IMR-90 (cell line): ENCODE measurements around the gene EML6. TPM values are rescaled to one million over a fixed set of nuclear protein-coding genes. Genes with fewer than 3 reads are reported as not detected.

ENCODE experiments used
- ATAC-seq: fragments of 200-7000 bp; cut with Tn5 transposase; 2 replicates; pipeline ENCODE4 v1.9.1; 2020; ENCODE audit warnings: low read depth, mild to moderate bottlenecking, moderate library complexity
- BruUV-seq: library from RNA; stranded (reverse); fragments of 400-500 nt; replicated peaks from 2 replicates; lab custom pipeline; 2021; lab: Mats Ljungman, UMichigan
- CTCF ChIA-PET: fragments of 300-600 bp; formaldehyde crosslinking; extraction: SDS; loops from one replicate; lab custom pipeline; 2021; ENCODE audit warnings: antibody characterized with exemption; lab: Yijun Ruan, JAX
- POLR2A ChIA-PET: fragments of 300-600 bp; sonication (Branson Sonifier 250); formaldehyde crosslinking; loops from one replicate; lab custom pipeline; 2022; ENCODE audit warnings: antibody characterized with exemption; ENCODE audit not compliant: unreplicated experiment; lab: Charles Lee
- DNase-seq: peaks from one replicate; pipeline ENCODE4 v3.0.0; 2013
- H2AFZ ChIP-seq: replicated peaks from 2 replicates; pipeline ENCODE3; 2013; ENCODE audit warnings: low read length, mild to moderate bottlenecking; ENCODE audit not compliant: poor library complexity
- H2AK5ac ChIP-seq: 2 replicates; pipeline ENCODE4 v1.6.1; 2013; ENCODE audit warnings: low read depth, low read length, inconsistent platforms
- H2AK9ac ChIP-seq: replicated peaks from 2 replicates; pipeline ENCODE3; 2013; ENCODE audit warnings: mild to moderate bottlenecking, low read depth, low read length, moderate library complexity; ENCODE audit not compliant: poor library complexity
- H2BK120ac ChIP-seq: 2 replicates; pipeline ENCODE4 v1.6.1; 2013; ENCODE audit warnings: low read depth, low read length, inconsistent platforms
- H2BK15ac ChIP-seq: 3 replicates; pipeline ENCODE4 v1.6.1; 2013; ENCODE audit warnings: low read depth, low read length, inconsistent platforms
- H2BK20ac ChIP-seq: 2 replicates; pipeline ENCODE4 v1.6.1; 2013; ENCODE audit warnings: low read depth, mild to moderate bottlenecking, inconsistent platforms, low read length, moderate library complexity
- H2BK5ac ChIP-seq: 2 replicates; pipeline ENCODE4 v1.6.1; 2013; ENCODE audit warnings: mild to moderate bottlenecking, low read depth, low read length, inconsistent platforms; ENCODE audit not compliant: poor library complexity, severe bottlenecking
- H3K14ac ChIP-seq: replicated peaks from 2 replicates; pipeline ENCODE4 v1.6.1; 2013; ENCODE audit warnings: low read depth, low read length, inconsistent platforms
- H3K18ac ChIP-seq: 2 replicates; pipeline ENCODE4 v1.6.1; 2013; ENCODE audit warnings: low read depth, low read length, control low read depth
- H3K23ac ChIP-seq: 2 replicates; pipeline ENCODE4 v1.6.1; 2013; ENCODE audit warnings: low read depth, low read length, inconsistent platforms
- H3K27ac ChIP-seq: 2 replicates; pipeline ENCODE4 v1.5.1; 2013; ENCODE audit warnings: mild to moderate bottlenecking, control low read depth, low read length; ENCODE audit not compliant: insufficient read depth
- H3K27me3 ChIP-seq: 2 replicates; pipeline ENCODE4 v1.6.1; 2013; ENCODE audit warnings: low read length; ENCODE audit not compliant: control insufficient read depth, insufficient read depth
- H3K36me3 ChIP-seq: 2 replicates; pipeline ENCODE4 v1.6.1; 2013; ENCODE audit warnings: low read length, mixed read lengths; ENCODE audit not compliant: control insufficient read depth, insufficient read depth
- H3K4ac ChIP-seq: 2 replicates; pipeline ENCODE4 v1.6.1; 2013; ENCODE audit warnings: low read depth, low read length, inconsistent platforms
- H3K4me1 ChIP-seq: 2 replicates; pipeline ENCODE4 v1.6.1; 2013; ENCODE audit warnings: low read length, mixed read lengths; ENCODE audit not compliant: control insufficient read depth, insufficient read depth
- H3K4me2 ChIP-seq: 2 replicates; pipeline ENCODE4 v1.6.1; 2013; ENCODE audit warnings: low read depth, mild to moderate bottlenecking, control low read depth, low read length, moderate library complexity
- H3K4me3 ChIP-seq: 2 replicates; pipeline ENCODE4 v1.5.1; 2013; ENCODE audit warnings: low read depth, mild to moderate bottlenecking, control low read depth, low read length, moderate library complexity; ENCODE audit not compliant: insufficient read depth
- H3K56ac ChIP-seq: 2 replicates; pipeline ENCODE4 v1.6.1; 2013; ENCODE audit warnings: low read length, inconsistent platforms; ENCODE audit not compliant: insufficient read depth; ENCODE audit errors: extremely low read depth
- H3K79me1 ChIP-seq, 2 experiments: 2 replicates each; pipeline ENCODE4 v1.6.1; 2013; ENCODE audit warnings: low read length in 2 of 2, inconsistent platforms in 1 of 2, low read depth in 1 of 2
- H3K9ac ChIP-seq: 2 replicates; pipeline ENCODE4 v1.6.1; 2013; ENCODE audit warnings: low read depth, low read length, control low read depth
- H3K9me1 ChIP-seq: 2 replicates; pipeline ENCODE4 v1.6.1; 2013; ENCODE audit warnings: low read length, inconsistent platforms; ENCODE audit not compliant: insufficient read depth
- H3K9me3 ChIP-seq: 2 replicates; pipeline ENCODE4 v1.6.1; 2013; ENCODE audit warnings: low read length; ENCODE audit not compliant: control insufficient read depth, insufficient read depth
- H4K20me1 ChIP-seq: 2 replicates; pipeline ENCODE4 v1.6.1; 2013; ENCODE audit warnings: low read length, inconsistent platforms; ENCODE audit not compliant: insufficient read depth
- H4K5ac ChIP-seq: 2 replicates; pipeline ENCODE4 v1.6.1; 2013; ENCODE audit warnings: mild to moderate bottlenecking, low read depth, low read length, control low read depth
- H4K8ac ChIP-seq, 2 experiments: 2 replicates each; pipeline ENCODE4 v1.6.1; 2013; ENCODE audit warnings: low read depth in 2 of 2, low read length in 2 of 2, control low read depth in 1 of 2, inconsistent platforms in 1 of 2
- H4K91ac ChIP-seq: 2 replicates; pipeline ENCODE4 v1.6.1; 2013; ENCODE audit warnings: low read depth, low read length, inconsistent platforms; ENCODE audit not compliant: insufficient read depth
- BHLHE40 ChIP-seq: fragments of 150-350 bp; IDR thresholded peaks from 2 replicates; pipeline ENCODE4 v1.6.1; 2016; ENCODE audit warnings: mild to moderate bottlenecking, low read depth, low read length
- CEBPB ChIP-seq: IDR thresholded peaks from 2 replicates; pipeline ENCODE4 v1.6.1; 2012; ENCODE audit warnings: low read depth, low read length, improper control_type of control experiment
- CHD1 ChIP-seq: IDR thresholded peaks from 2 replicates; pipeline ENCODE4 v1.6.1; 2012; ENCODE audit warnings: low read depth, low read length, improper control_type of control experiment
- CTCF ChIP-seq: conservative IDR thresholded peaks from 2 replicates; pipeline ENCODE4 v1.5.1; 2012; ENCODE audit warnings: mild to moderate bottlenecking, low read depth, low read length, improper control_type of control experiment
- ELK1 ChIP-seq: fragments of 150-350 bp; IDR thresholded peaks from 2 replicates; pipeline ENCODE4 v1.6.1; 2016; ENCODE audit warnings: low read depth, mild to moderate bottlenecking, low read length, moderate library complexity, borderline replicate concordance
- FOS ChIP-seq: fragments of 150-350 bp; IDR thresholded peaks from 2 replicates; pipeline ENCODE4 v1.6.1; 2016; ENCODE audit warnings: low read depth, low read length
- MAFK ChIP-seq: IDR thresholded peaks from 2 replicates; pipeline ENCODE4 v1.6.1; 2012; ENCODE audit warnings: low read depth, low read length, improper control_type of control experiment
- MAZ ChIP-seq: IDR thresholded peaks from 2 replicates; pipeline ENCODE4 v1.6.1; 2012; ENCODE audit warnings: low read depth, mild to moderate bottlenecking, low read length, improper control_type of control experiment, moderate library complexity, borderline replicate concordance
- MXI1 ChIP-seq: IDR thresholded peaks from 2 replicates; pipeline ENCODE4 v1.6.1; 2012; ENCODE audit warnings: low read depth, mild to moderate bottlenecking, low read length, moderate library complexity, borderline replicate concordance
- NFE2L2 ChIP-seq: fragments of 150-350 bp; IDR thresholded peaks from 2 replicates; pipeline ENCODE4 v1.6.1; 2016; ENCODE audit warnings: low read depth, mild to moderate bottlenecking, low read length
- POLR2A ChIP-seq: IDR thresholded peaks from 2 replicates; pipeline ENCODE4 v1.6.1; 2012; ENCODE audit warnings: mild to moderate bottlenecking, low read depth, low read length
- RAD21 ChIP-seq: IDR thresholded peaks from 2 replicates; pipeline ENCODE4 v1.6.1; 2012; ENCODE audit warnings: low read length, improper control_type of control experiment
- RCOR1 ChIP-seq: IDR thresholded peaks from 2 replicates; pipeline ENCODE4 v1.6.1; 2012; ENCODE audit warnings: mild to moderate bottlenecking, low read length, improper control_type of control experiment; ENCODE audit not compliant: insufficient replicate concordance
- RFX5 ChIP-seq: IDR thresholded peaks from 2 replicates; pipeline ENCODE4 v1.8.0; 2012; ENCODE audit warnings: low read depth, mild to moderate bottlenecking, low read length, moderate library complexity
- SMC3 ChIP-seq: fragments of 150-350 bp; IDR thresholded peaks from 2 replicates; pipeline ENCODE4 v1.6.1; 2016; ENCODE audit warnings: low read depth, mild to moderate bottlenecking, antibody characterized with exemption, low read length, moderate library complexity
- USF2 ChIP-seq: fragments of 150-350 bp; IDR thresholded peaks from 2 replicates; pipeline ENCODE4 v1.6.1; 2017; ENCODE audit warnings: mild to moderate bottlenecking, antibody characterized with exemption, low read length, low read depth
- WGBS, 2 experiments: methylation state at CpG; one replicate each; pipeline versions ENCODE4 v1.1.5 to v1.1.7; 2013; ENCODE audit warnings: missing lambda C conversion rate in 2 of 2; ENCODE audit not compliant: insufficient read length in 1 of 2; ENCODE audit errors: extremely low coverage in 2 of 2; 5-methylcytosine and 5-hydroxymethylcytosine counted together
- dilution Hi-C: fragments of 300-500 bp; cut with HindIII; formaldehyde crosslinking; loops from one replicate; pipeline ENCODE4 v1.14.3; 2018; ENCODE audit warnings: low sequenced_read_pairs; ENCODE audit not compliant: unreplicated experiment
- in situ Hi-C: fragments of 300-500 bp; cut with MboI; formaldehyde crosslinking; loops from 3 replicates; pipeline ENCODE4 v1.14.3; 2019; ENCODE audit warnings: low sequenced_read_pairs, inconsistent platforms, mixed read lengths
- intact Hi-C: fragments of 100-400 bp; cut with micrococcal nuclease; formaldehyde crosslinking; loops from 2 replicates; pipeline ENCODE4 v1.10.0; 2022
- polyA plus RNA-seq, 3 experiments: library from polyadenylated mRNA; depleted of rRNA; stranded (reverse); fragments of >200 nt; gene quantifications; 2 replicates each; pipeline ENCODE4 v1.2.3, GENCODE V29; 2012; ENCODE audit warnings: low replicate concordance in 1 of 3
- total RNA-seq: library from RNA; depleted of rRNA; stranded (reverse); fragments of >200 nt; gene quantifications from 2 replicates; pipeline ENCODE4 v1.2.3, GENCODE V29; 2012

EML6 gene
- total and polyA plus RNA-seq, 2 of the 4 experiments (the other 2 are of a cell fraction): 0.18 to 0.19 TPM

GRCh38 chr2:54820558-54820957, 97.1 kb downstream of the EML6 start:
- H2AK5ac ChIP-seq: no peak overlapping the region
- ATAC-seq (no peak), DNase-seq (no peak)
- H3K56ac ChIP-seq: no peak overlapping the region
- no peaks in the 10 kb centered on the region for H4K20me1 ChIP-seq
- no TSS peak for BruUV-seq
- no peak overlapping the region for H2BK120ac ChIP-seq
- H2AK9ac ChIP-seq: no peak overlapping the region
- H3K9ac ChIP-seq: no peak overlapping the region
- no peaks in the 10 kb centered on the region for H3K9me1 ChIP-seq
- H2BK20ac ChIP-seq: no peak overlapping the region
- H3K4me2 ChIP-seq: no peak overlapping the region
- no peak overlapping the region for H3K14ac ChIP-seq
- no peaks in the 10 kb centered on the region for H3K36me3 ChIP-seq
- dilution Hi-C loops (no loop called here), intact Hi-C loops (no loop called here), in situ Hi-C loops (no loop called here)
- CTCF ChIA-PET: no interaction called here
- H4K5ac ChIP-seq: no peak overlapping the region
- no peak overlapping the region for H2AFZ ChIP-seq
- H3K18ac ChIP-seq: no peak overlapping the region
- H3K4me1 ChIP-seq: no peaks in the 10 kb centered on the region
- peaks cover 28% of the 10 kb centered on the region for H3K27me3 ChIP-seq
- no peaks in the 10 kb centered on the region for H3K79me1 ChIP-seq
- POLR2A ChIA-PET: no interaction called here
- no CpG with 5 or more reads among the region's 3 CpGs for WGBS, 2 experiments
- no peak for TF ChIP-seq CEBPB
- TF ChIP-seq RAD21: no peak
- TF ChIP-seq USF2: no peak
- no peak for TF ChIP-seq MAFK
- TF ChIP-seq MXI1: no peak
- TF ChIP-seq BHLHE40: no peak
- TF ChIP-seq MAZ: no peak
- no peak for TF ChIP-seq CHD1
- TF ChIP-seq RCOR1: no peak
- TF ChIP-seq RFX5: no peak
- TF ChIP-seq FOS: no peak
- no peak for TF ChIP-seq NFE2L2
- TF ChIP-seq POLR2A: no peak
- no peak for TF ChIP-seq ELK1
- TF ChIP-seq SMC3: no peak
- TF ChIP-seq CTCF: no peak
- H3K27ac ChIP-seq: no peak overlapping the region
- H4K91ac ChIP-seq: no peak overlapping the region
- no peak overlapping the region for H2BK15ac ChIP-seq
- no peak overlapping the region for H3K4me3 ChIP-seq
- H3K9me3 ChIP-seq: no peaks in the 10 kb centered on the region
- H4K8ac ChIP-seq: no peak overlapping the region
- H2BK5ac ChIP-seq: no peak overlapping the region
- H3K4ac ChIP-seq: no peak overlapping the region
- H3K23ac ChIP-seq: no peak overlapping the region
